Thymus (tissue), 11 donors: ENCODE results near the gene DENND2A. TPM values are rescaled to one million over a fixed set of nuclear protein-coding genes. Genes with fewer than 3 reads are reported as not detected.
"Not testable (repeated sequence)": the region's sequence is repeated elsewhere in the genome, so short reads cannot be mapped to it uniquely, and the experiment has no call there.

Experiments
- DNase-seq, 9 donors: peaks; one replicate each; pipeline ENCODE4 v3.0.0-alpha.2; 2013; ENCODE audit warnings: low spot score in 9 of 9, low read depth in 6 of 9, missing footprints in 1 of 9
- H3K27ac ChIP-seq, 2 donors: one replicate each; pipeline ENCODE4 v1.5.1; 2013; ENCODE audit warnings: control low read depth in 1 of 2, low read depth in 1 of 2, low read length in 1 of 2, mild to moderate bottlenecking in 1 of 2, moderate library complexity in 1 of 2
- H3K27me3 ChIP-seq, 2 donors: one replicate each; pipeline ENCODE4 v1.5.1; 2013; ENCODE audit warnings: low read length in 1 of 2; ENCODE audit not compliant: control insufficient read depth in 2 of 2, insufficient read depth in 1 of 2
- H3K36me3 ChIP-seq, 2 donors: one replicate each; pipeline ENCODE4 v1.5.1; 2013; ENCODE audit warnings: low read length in 1 of 2, mild to moderate bottlenecking in 1 of 2, moderate library complexity in 1 of 2; ENCODE audit not compliant: control insufficient read depth in 2 of 2, insufficient read depth in 2 of 2
- H3K4me1 ChIP-seq, 2 donors: one replicate each; pipeline ENCODE4 v1.5.1; 2013; ENCODE audit warnings: low read length in 2 of 2; ENCODE audit not compliant: control insufficient read depth in 2 of 2, insufficient read depth in 2 of 2
- H3K4me3 ChIP-seq, 2 donors: one replicate each; pipeline ENCODE4 v1.5.1; 2013; ENCODE audit warnings: low read length in 2 of 2, control low read depth in 1 of 2, mild to moderate bottlenecking in 1 of 2
- H3K9me3 ChIP-seq, 2 donors: one replicate each; pipeline ENCODE4 v1.5.1; 2013; ENCODE audit warnings: low read length in 1 of 2, mild to moderate bottlenecking in 1 of 2; ENCODE audit not compliant: control insufficient read depth in 2 of 2, insufficient read depth in 1 of 2
- WGBS: extraction: QIAGEN DNeasy Blood & Tissue Kit; methylation state at CpG from one replicate; pipeline ENCODE4 v1.1.7; 2013; 5-methylcytosine and 5-hydroxymethylcytosine counted together
- polyA plus RNA-seq: library from polyadenylated mRNA; stranded (reverse); fragments of 200-250 nt; gene quantifications from one replicate; pipeline ENCODE4 v1.2.3, GENCODE V29; 2013
- total RNA-seq: library from RNA; stranded (reverse); fragments of 120-200 nt; gene quantifications from one replicate; pipeline ENCODE4 v1.2.4, GENCODE V29; 2013
- donor health status: healthy.

The DENND2A gene
- total and polyA plus RNA-seq, 2 donors, result 0.80 to 1.0 TPM

DNA sequence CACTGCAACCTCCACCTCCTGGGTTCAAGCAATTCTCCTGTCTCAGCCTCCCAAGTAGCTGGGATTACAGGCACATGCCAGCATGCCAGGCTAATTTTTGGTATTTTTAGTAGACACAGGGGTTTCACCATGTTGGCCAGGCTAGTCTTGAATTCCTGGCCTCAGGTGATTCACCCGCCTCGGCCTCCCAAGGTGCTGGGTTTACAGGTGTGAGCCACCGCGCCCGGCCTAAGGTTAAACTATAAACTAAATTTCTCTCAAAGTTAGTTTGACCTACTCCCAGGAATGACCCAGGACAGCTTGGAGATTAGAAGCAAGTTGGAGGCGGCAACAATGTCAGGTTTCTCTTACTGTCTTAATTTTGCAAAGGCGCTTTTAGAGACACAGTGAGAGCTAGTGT is 142.8 kb downstream of the DENND2A start:
- 98% methylated on average over 7 of the region's 7 CpGs for WGBS
- not testable (repeated sequence) for H3K4me1 ChIP-seq, H3K27me3 ChIP-seq, DNase-seq, H3K9me3 ChIP-seq, H3K36me3 ChIP-seq, H3K27ac ChIP-seq, H3K4me3 ChIP-seq

DNA sequence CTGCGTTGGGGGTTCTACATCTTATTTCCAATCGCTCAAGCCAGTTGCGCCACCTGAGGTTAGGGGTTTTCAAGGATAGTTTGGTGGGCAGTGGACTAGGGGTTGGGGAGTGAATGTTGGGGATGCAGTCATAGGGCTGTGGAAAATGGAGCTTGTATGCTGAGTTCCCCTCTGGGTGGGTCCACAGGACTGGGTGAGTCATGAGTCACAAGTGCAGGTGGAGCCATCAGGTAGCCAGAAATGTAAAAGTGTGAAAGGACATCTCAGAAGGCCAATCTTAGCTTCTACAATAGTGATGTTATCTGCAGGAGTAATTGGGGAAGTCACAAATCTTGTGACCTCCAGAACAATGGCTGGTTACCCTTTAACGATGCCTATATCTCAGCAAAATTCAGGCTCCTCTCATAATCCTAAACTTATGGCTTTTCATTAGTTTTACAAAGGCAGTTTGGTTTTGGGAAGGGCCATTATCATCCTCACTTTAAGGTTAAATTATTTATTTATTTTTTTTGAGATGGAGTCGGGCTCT is 143.3 kb downstream of the DENND2A start:
- 77% methylated on average over 5 of the region's 5 CpGs for WGBS
- H3K9me3 ChIP-seq, result no peaks in the 10 kb centered on the region
- no peak overlapping the region for H3K27ac ChIP-seq
- H3K4me1 ChIP-seq, result no peaks in the 10 kb centered on the region
- DNase-seq, result no peak
- H3K36me3 ChIP-seq, result no peaks in the 10 kb centered on the region
- H3K4me3 ChIP-seq, result no peak overlapping the region
- no peaks in the 10 kb centered on the region for H3K27me3 ChIP-seq

DNA sequence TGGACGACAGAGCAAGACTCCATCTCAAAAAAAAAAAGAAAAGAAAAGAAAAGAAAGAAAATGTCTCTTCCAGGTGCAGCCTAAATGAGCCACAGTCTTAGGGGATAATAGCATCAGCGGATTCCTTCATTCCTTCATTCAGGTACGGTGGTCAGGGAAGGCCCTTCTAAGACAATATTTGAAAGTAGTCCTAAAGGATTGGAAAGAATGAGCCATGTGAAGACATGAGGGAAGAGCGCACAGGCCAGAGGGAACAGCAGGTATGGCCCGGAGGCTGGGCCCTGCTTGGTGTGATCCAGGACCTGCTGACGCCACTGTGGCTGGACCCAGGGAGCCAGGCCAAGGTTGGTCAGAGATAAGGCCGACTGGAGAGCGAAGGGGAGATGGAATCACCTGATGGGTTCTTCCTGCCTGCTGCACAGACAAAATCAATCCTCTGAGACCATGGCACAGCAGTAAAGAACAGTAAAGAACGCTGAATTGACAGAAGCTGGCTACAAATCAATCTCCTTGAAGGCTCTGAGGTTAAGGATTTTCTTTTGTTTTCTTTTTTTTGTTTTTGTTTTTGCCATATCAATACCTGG is 145.0 kb downstream of the DENND2A start:
- 96% methylated on average over 8 of the region's 9 CpGs for WGBS
- DNase-seq, result no peak
- H3K27ac ChIP-seq, result no peak overlapping the region

DNA sequence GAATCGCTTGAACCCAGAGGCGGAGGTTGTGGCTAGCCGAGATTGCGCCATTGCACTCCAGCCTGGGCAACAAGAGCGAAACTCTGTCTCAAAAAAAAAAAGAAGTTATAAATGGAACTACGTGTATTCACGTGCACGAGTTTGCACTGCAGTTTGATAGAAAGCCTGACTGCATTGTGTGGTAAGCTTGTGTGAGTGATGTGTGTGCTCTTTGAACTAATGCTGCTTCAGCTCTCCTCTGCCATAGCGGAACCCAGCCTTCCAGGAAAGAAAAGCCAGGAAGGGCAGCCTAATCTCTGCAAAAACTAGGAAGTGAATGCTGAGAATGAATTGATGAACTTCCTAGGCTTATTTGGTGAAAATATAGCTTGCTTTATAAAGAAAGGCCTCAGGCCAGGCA is 145.7 kb downstream of the DENND2A start:
- Histone ChIP-seq H3K9me3 (no peaks in the 10 kb centered on the region), H3K36me3 (no peaks in the 10 kb centered on the region), H3K27me3 (no peaks in the 10 kb centered on the region), H3K27ac (no peak overlapping the region), H3K4me1 (no peaks in the 10 kb centered on the region), H3K4me3 (no peak overlapping the region)
- 95% methylated on average over 9 of the region's 9 CpGs for WGBS
- DNase-seq, result no peak

More for the DNA sequence above, 145.0 kb downstream of the DENND2A start:
- Histone ChIP-seq H3K4me3 (no peak overlapping the region), H3K4me1 (no peaks in the 10 kb centered on the region), H3K9me3 (no peaks in the 10 kb centered on the region), H3K27me3 (no peaks in the 10 kb centered on the region), H3K36me3 (no peaks in the 10 kb centered on the region)

DNA sequence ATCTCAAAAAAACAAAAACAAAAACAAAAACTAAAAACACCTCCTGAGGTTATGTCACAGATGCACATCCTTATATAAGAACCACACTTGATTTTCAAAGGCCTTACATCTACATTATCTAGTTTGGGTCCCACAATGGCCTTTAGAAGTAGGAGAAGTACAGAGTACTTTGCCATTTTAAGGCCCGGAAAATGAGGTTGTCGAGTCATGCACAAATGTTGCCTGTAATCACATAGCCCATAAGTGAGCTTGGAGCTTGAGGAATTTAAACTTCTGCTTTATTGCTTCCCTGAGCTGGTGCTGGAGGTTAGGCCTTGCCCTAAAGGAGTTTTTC is 151.6 kb downstream of the DENND2A start:
- Histone ChIP-seq H3K4me3 (no peak overlapping the region), H3K36me3 (no peaks in the 10 kb centered on the region), H3K27ac (no peak overlapping the region), H3K9me3 (no peaks in the 10 kb centered on the region), H3K27me3 (no peaks in the 10 kb centered on the region), H3K4me1 (no peaks in the 10 kb centered on the region)
- 70% methylated on average over 2 of the region's 2 CpGs for WGBS
- DNase-seq, result no peak

DNA sequence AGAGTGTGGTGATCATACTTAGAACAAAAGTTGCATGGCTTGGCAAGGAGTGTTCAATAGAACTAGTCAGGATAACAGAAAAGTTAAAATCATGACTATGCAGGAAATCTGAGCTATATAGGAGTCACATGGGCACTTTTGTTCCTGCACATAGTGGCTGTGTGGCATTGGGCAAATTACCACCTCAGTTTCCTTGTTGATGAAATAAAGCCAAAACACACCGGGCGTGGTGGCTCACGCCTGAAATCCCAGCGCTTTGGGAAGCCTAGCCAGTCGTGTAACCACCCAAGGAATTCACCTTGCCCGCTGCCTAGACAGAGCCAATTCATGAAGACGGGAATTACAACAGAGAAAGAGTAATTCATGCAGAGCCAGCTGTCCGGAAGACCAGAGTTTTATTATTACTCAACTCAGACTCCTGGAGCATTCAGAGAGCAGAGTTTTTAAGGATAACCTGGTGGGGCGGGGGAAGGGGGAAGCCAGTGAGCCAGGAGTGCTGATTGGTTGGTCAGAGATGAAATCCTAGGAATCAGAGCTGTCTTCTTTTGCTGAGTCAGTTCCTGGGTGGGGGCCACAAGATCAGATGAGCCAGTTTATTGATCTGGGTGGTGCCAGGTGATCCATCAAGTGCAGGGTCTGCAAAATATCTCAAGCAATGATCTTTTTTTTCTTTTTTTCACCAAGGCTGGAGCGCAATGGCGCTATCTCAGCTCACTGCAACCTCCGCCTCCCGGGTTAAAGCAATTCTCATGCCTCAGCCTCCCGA is 154.9 kb downstream of the DENND2A start:
- Histone ChIP-seq H3K27ac (no peak overlapping the region), H3K36me3 (no peaks in the 10 kb centered on the region), H3K9me3 (no peaks in the 10 kb centered on the region), H3K27me3 (no peaks in the 10 kb centered on the region), H3K4me1 (no peaks in the 10 kb centered on the region), H3K4me3 (no peak overlapping the region)
- 90% methylated on average over 14 of the region's 14 CpGs for WGBS
- DNase-seq, result no peak

DNA sequence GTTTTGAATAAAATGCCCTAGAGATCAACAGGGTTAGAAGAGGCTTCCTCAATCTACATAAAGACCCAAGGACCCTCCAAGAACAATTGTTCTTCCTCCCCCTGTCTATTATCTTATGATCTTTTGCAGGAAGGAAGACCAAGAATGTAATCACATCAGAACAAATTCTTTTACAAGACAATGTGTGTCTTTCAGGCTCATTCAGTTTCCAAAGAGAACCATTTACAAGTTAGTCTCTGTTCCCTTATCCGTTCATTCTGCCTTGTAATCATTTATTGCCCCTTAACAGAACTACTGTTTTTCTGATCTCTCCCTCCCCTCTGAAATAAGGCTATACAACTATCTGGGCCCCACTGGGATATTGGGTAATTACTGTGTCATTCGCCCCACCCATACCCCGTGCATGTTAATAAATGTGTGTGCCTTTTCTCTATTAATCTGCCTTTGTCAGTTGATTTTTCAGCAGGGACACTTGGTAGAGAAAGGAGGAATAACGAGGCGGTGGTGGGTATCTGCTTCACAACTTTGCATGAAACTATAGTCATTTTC is 155.6 kb downstream of the DENND2A start:
- no peak overlapping the region for H3K4me3 ChIP-seq
- no peak for DNase-seq
- no peaks in the 10 kb centered on the region for H3K9me3 ChIP-seq
- H3K27me3 ChIP-seq, result no peaks in the 10 kb centered on the region
- 92% methylated on average over 5 of the region's 5 CpGs for WGBS
- H3K4me1 ChIP-seq, result no peaks in the 10 kb centered on the region
- no peak overlapping the region for H3K27ac ChIP-seq
- no peaks in the 10 kb centered on the region for H3K36me3 ChIP-seq

DNA sequence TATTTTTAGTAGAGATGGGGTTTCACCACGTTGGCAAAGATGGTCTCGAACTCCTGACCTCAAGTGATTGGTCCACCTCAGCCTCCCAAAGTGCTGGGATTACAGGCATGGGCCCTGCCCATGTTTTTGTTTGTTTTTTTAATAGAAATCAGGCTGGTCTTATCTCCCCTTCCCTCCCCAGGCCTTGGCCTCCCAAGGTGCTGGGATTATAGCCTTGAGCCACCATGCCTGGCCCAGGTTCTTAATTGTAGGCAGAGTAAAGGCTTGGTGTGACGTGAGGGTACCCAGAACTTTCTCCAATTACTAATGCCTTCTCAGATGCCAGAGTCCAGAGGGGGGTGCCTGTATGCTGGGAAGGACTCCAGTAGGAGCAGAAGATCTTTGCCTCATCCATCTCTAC is 156.1 kb downstream of the DENND2A start:
- no peak for DNase-seq
- H3K4me3 ChIP-seq, result no peak overlapping the region
- H3K27ac ChIP-seq, result no peak overlapping the region
- peaks cover 2 to 5% of the 10 kb centered on the region in 2 donors for H3K4me1 ChIP-seq
- no peaks in the 10 kb centered on the region for H3K36me3 ChIP-seq
- WGBS, result 97% methylated on average over 3 of the region's 3 CpGs
- no peaks in the 10 kb centered on the region for H3K9me3 ChIP-seq
- H3K27me3 ChIP-seq, result no peaks in the 10 kb centered on the region

DNA sequence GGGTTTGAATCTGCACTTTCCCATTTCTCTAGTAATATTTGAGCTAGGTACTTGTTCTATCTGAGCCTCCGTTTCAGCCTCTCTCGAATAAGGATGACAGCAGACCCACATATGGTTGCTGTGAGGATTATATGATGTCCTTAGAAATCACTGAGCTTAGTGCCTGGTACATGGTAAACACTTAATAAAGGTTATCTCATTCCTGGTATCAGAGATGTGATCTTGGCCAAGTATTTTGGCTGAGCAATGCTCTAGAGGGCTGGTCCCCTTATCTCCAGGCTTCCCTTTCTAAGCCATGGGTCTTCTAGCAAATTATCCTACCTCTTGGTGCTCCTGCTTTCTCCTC is 160.9 kb downstream of the DENND2A start:
- no peaks in the 10 kb centered on the region for H3K27me3 ChIP-seq
- peak overlapping the region; percentile 92 to 95 for H3K4me3 ChIP-seq
- peak overlapping the region; percentile 75 to 94 for H3K27ac ChIP-seq
- no peak for DNase-seq
- H3K9me3 ChIP-seq, result no peaks in the 10 kb centered on the region
- H3K36me3 ChIP-seq, result no peaks in the 10 kb centered on the region
- H3K4me1 ChIP-seq, result peaks cover 5 to 14% of the 10 kb centered on the region in 2 donors
- WGBS, result 2% methylated on average over 2 of the region's 2 CpGs
